WTC11 (cell line): ENCODE results near the gene PRPH. TPM values are rescaled to one million over a fixed set of nuclear protein-coding genes. Genes with fewer than 3 reads are reported as not detected.

Experiments
- AFF4 ChIP-seq: sonication (generic); formaldehyde crosslinking; IDR thresholded peaks from 2 replicates; pipeline ENCODE4 v1.8.1; 2023; ENCODE audit warnings: mild to moderate bottlenecking, missing genetic modification reagents, borderline replicate concordance
- CREB1 ChIP-seq: sonication (generic); formaldehyde crosslinking; IDR thresholded peaks from 2 replicates; pipeline ENCODE4 v1.8.0; 2023; ENCODE audit warnings: mild to moderate bottlenecking, missing genetic modification reagents
- E2F1 ChIP-seq: sonication (generic); formaldehyde crosslinking; IDR thresholded peaks from 2 replicates; pipeline ENCODE4 v1.8.0; 2022; ENCODE audit warnings: mild to moderate bottlenecking, missing genetic modification reagents
- E2F4 ChIP-seq: sonication (generic); formaldehyde crosslinking; IDR thresholded peaks from 2 replicates; pipeline ENCODE4 v1.8.1; 2022; ENCODE audit warnings: low read depth, mild to moderate bottlenecking, moderate library complexity, missing genetic modification reagents, borderline replicate concordance
- ELF4 ChIP-seq: sonication (generic); formaldehyde crosslinking; IDR thresholded peaks from 2 replicates; pipeline ENCODE4 v1.8.1; 2022; ENCODE audit warnings: low read depth, mild to moderate bottlenecking, moderate library complexity, missing genetic modification reagents
- ESRRA ChIP-seq: sonication (generic); formaldehyde crosslinking; IDR thresholded peaks from 2 replicates; pipeline ENCODE4 v1.8.1; 2022; ENCODE audit warnings: mild to moderate bottlenecking, missing genetic modification reagents, borderline replicate concordance
- ETV6 ChIP-seq: sonication (generic); formaldehyde crosslinking; IDR thresholded peaks from 2 replicates; pipeline ENCODE4 v1.8.1; 2022; ENCODE audit warnings: mild to moderate bottlenecking, missing genetic modification reagents
- FOXJ3 ChIP-seq: sonication (generic); formaldehyde crosslinking; IDR thresholded peaks from 2 replicates; pipeline ENCODE4 v1.9.0; 2021; ENCODE audit warnings: missing genetic modification reagents, mild to moderate bottlenecking, borderline replicate concordance
- GTF2I ChIP-seq: fragments of 250-450 bp; sonication (Bioruptor Pico); conservative IDR thresholded peaks from 2 replicates; pipeline ENCODE4 v1.4.0; 2021; ENCODE audit warnings: mild to moderate bottlenecking
- JAZF1 ChIP-seq: fragments of 250-450 bp; sonication (Bioruptor Pico); IDR thresholded peaks from 2 replicates; pipeline ENCODE4 v1.9.0; 2021; ENCODE audit warnings: moderate library complexity, mild to moderate bottlenecking, inconsistent platforms
- JUN ChIP-seq: sonication (generic); formaldehyde crosslinking; IDR thresholded peaks from 2 replicates; pipeline ENCODE4 v1.8.0; 2023; ENCODE audit warnings: mild to moderate bottlenecking, missing genetic modification reagents
- NR3C1 ChIP-seq: sonication (generic); formaldehyde crosslinking; conservative IDR thresholded peaks from 2 replicates; pipeline ENCODE4 v1.8.1; 2023; ENCODE audit warnings: low read depth, mild to moderate bottlenecking, missing genetic modification reagents
- SMAD4 ChIP-seq: sonication (generic); formaldehyde crosslinking; IDR thresholded peaks from 2 replicates; pipeline ENCODE4 v1.8.0; 2022; ENCODE audit warnings: mild to moderate bottlenecking, missing genetic modification reagents
- TEAD1 ChIP-seq: sonication (generic); formaldehyde crosslinking; IDR thresholded peaks from 2 replicates; pipeline ENCODE4 v1.8.0; 2022; ENCODE audit warnings: mild to moderate bottlenecking, missing genetic modification reagents
- TP53 ChIP-seq: sonication (generic); formaldehyde crosslinking; IDR thresholded peaks from 2 replicates; pipeline ENCODE4 v1.8.1; 2023; ENCODE audit warnings: mild to moderate bottlenecking, missing genetic modification reagents
- ZBTB21 ChIP-seq: sonication (generic); formaldehyde crosslinking; IDR thresholded peaks from 2 replicates; pipeline ENCODE4 v1.8.1; 2023; ENCODE audit warnings: mild to moderate bottlenecking, missing genetic modification reagents, borderline replicate concordance
- ZNF121 ChIP-seq: sonication (generic); formaldehyde crosslinking; IDR thresholded peaks from 2 replicates; pipeline ENCODE4 v1.8.0; 2023; ENCODE audit warnings: missing genetic modification reagents
- ZNF232 ChIP-seq: sonication (generic); formaldehyde crosslinking; IDR thresholded peaks from 2 replicates; pipeline ENCODE4 v1.8.0; 2022; ENCODE audit warnings: mild to moderate bottlenecking, missing genetic modification reagents
- total RNA-seq: library from RNA; stranded (reverse); gene quantifications from 3 replicates; pipeline ENCODE4 v1.2.3, GENCODE V29; 2021
- TF ChIP-seq, protein P1 (sequence below): sonication (generic); formaldehyde crosslinking; IDR thresholded peaks from 2 replicates; pipeline ENCODE4 v1.8.1; 2023; ENCODE audit warnings: mild to moderate bottlenecking, missing genetic modification reagents, moderate library complexity
- TF ChIP-seq, protein P2 (sequence below): fragments of 250-450 bp; sonication (Bioruptor Pico); IDR thresholded peaks from 2 replicates; pipeline ENCODE4 v1.9.0; 2021; ENCODE audit warnings: mild to moderate bottlenecking
- TF ChIP-seq, protein P3 (sequence below): sonication (generic); formaldehyde crosslinking; IDR thresholded peaks from 2 replicates; pipeline ENCODE4 v1.8.1; 2023; ENCODE audit warnings: mild to moderate bottlenecking, missing genetic modification reagents
- TF ChIP-seq, protein P4 (sequence below): fragments of 250-450 bp; sonication (Bioruptor Pico); IDR thresholded peaks from 2 replicates; pipeline ENCODE4 v1.9.0; 2021; ENCODE audit warnings: moderate library complexity, mild to moderate bottlenecking, inconsistent platforms, borderline replicate concordance
- TF ChIP-seq, protein P5 (sequence below): sonication (generic); formaldehyde crosslinking; IDR thresholded peaks from 2 replicates; pipeline ENCODE4 v1.8.1; 2022; ENCODE audit warnings: low read depth, missing genetic modification reagents, borderline replicate concordance

Gene PRPH
- total RNA-seq, 1 experiment from 2014 or later = 2.4 TPM

- TF ChIP-seq E2F1 (CRISPR knock-in tag) (peak; percentile 79; the same call in 1 of the 2 replicates), GTF2I (no peak), SMAD4 (no peak), TP53 (CRISPR knock-in tag) (no peak; the same call in 1 of the 2 replicates), ZNF232 (CRISPR knock-in tag) (no peak), AFF4 (no peak), ELF4 (0 out of 2 replicates have a peak, but pooled peaks have one; percentile 89), FOXJ3 (no peak), ESRRA (CRISPR knock-in tag) (no peak), CREB1 (CRISPR knock-in tag) (no peak), JAZF1 (CRISPR knock-in tag) (no peak), NR3C1 (CRISPR knock-in tag) (no peak), JUN (CRISPR knock-in tag) (no peak), E2F4 (no peak), ZBTB21 (CRISPR knock-in tag) (no peak), ETV6 (CRISPR knock-in tag) (no peak; the same call in 1 of the 2 replicates), ZNF121 (no peak), TEAD1 (CRISPR knock-in tag) (0 out of 2 replicates have a peak, but pooled peaks have one; percentile 31)
- TF ChIP-seq, protein P1, sequence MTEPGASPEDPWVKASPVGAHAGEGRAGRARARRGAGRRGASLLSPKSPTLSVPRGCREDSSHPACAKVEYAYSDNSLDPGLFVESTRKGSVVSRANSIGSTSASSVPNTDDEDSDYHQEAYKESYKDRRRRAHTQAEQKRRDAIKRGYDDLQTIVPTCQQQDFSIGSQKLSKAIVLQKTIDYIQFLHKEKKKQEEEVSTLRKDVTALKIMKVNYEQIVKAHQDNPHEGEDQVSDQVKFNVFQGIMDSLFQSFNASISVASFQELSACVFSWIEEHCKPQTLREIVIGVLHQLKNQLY (CRISPR knock-in tag) = no peak
- TF ChIP-seq, protein P2, sequence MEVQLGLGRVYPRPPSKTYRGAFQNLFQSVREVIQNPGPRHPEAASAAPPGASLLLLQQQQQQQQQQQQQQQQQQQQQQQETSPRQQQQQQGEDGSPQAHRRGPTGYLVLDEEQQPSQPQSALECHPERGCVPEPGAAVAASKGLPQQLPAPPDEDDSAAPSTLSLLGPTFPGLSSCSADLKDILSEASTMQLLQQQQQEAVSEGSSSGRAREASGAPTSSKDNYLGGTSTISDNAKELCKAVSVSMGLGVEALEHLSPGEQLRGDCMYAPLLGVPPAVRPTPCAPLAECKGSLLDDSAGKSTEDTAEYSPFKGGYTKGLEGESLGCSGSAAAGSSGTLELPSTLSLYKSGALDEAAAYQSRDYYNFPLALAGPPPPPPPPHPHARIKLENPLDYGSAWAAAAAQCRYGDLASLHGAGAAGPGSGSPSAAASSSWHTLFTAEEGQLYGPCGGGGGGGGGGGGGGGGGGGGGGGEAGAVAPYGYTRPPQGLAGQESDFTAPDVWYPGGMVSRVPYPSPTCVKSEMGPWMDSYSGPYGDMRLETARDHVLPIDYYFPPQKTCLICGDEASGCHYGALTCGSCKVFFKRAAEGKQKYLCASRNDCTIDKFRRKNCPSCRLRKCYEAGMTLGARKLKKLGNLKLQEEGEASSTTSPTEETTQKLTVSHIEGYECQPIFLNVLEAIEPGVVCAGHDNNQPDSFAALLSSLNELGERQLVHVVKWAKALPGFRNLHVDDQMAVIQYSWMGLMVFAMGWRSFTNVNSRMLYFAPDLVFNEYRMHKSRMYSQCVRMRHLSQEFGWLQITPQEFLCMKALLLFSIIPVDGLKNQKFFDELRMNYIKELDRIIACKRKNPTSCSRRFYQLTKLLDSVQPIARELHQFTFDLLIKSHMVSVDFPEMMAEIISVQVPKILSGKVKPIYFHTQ = 0 out of 2 replicates have a peak, but pooled peaks have one; percentile 52
- TF ChIP-seq, protein P3, sequence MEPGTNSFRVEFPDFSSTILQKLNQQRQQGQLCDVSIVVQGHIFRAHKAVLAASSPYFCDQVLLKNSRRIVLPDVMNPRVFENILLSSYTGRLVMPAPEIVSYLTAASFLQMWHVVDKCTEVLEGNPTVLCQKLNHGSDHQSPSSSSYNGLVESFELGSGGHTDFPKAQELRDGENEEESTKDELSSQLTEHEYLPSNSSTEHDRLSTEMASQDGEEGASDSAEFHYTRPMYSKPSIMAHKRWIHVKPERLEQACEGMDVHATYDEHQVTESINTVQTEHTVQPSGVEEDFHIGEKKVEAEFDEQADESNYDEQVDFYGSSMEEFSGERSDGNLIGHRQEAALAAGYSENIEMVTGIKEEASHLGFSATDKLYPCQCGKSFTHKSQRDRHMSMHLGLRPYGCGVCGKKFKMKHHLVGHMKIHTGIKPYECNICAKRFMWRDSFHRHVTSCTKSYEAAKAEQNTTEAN = 0 out of 2 replicates have a peak, but pooled peaks have one; percentile 15
- TF ChIP-seq, protein P4, sequence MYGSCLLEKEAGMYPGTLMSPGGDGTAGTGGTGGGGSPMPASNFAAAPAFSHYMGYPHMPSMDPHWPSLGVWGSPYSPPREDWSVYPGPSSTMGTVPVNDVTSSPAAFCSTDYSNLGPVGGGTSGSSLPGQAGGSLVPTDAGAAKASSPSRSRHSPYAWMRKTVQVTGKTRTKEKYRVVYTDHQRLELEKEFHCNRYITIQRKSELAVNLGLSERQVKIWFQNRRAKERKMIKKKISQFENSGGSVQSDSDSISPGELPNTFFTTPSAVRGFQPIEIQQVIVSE (CRISPR knock-in tag) = no peak
- TF ChIP-seq, protein P5, sequence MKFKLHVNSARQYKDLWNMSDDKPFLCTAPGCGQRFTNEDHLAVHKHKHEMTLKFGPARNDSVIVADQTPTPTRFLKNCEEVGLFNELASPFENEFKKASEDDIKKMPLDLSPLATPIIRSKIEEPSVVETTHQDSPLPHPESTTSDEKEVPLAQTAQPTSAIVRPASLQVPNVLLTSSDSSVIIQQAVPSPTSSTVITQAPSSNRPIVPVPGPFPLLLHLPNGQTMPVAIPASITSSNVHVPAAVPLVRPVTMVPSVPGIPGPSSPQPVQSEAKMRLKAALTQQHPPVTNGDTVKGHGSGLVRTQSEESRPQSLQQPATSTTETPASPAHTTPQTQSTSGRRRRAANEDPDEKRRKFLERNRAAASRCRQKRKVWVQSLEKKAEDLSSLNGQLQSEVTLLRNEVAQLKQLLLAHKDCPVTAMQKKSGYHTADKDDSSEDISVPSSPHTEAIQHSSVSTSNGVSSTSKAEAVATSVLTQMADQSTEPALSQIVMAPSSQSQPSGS (CRISPR knock-in tag) = no peak
These were observed 29.8 kb upstream of the PRPH start, which contains the start of gene TUBA1C (continued) for GRCh38 chr12:49264873-49265792.
